Measurements from ENCODE around the gene SLMAP.

SLMAP gene

GRCh38 chr3:57974796-57975388 lies 218.8 kb downstream of the SLMAP start:
- H3K4me3 ChIP-seq (ENCODE audit: control insufficient read depth, low read depth, low read length): no peak overlapping the region
- DNase-seq (ENCODE audit: low read depth): peak; percentile 87
- TF ChIP-seq CTCF (IDR thresholded peaks at IDR 0.05; ENCODE audit: control insufficient read depth, insufficient read depth, low read depth, low read length, missing control alignments): no peak

- no peak for DNase-seq (ENCODE audit: low read depth)
- no peak overlapping the region for H3K4me3 ChIP-seq (ENCODE audit: control insufficient read depth, low read depth, low read length)
- no peak for TF ChIP-seq CTCF (IDR thresholded peaks at IDR 0.05; ENCODE audit: control insufficient read depth, insufficient read depth, low read depth, low read length, missing control alignments)
These were observed 221.7 kb downstream of the SLMAP start for GRCh38 chr3:57977818-57978235.

- no peak overlapping the region for H3K4me3 ChIP-seq (ENCODE audit: control insufficient read depth, low read depth, low read length)
- DNase-seq (ENCODE audit: low read depth): no peak
- no peak for TF ChIP-seq CTCF (IDR thresholded peaks at IDR 0.05; ENCODE audit: control insufficient read depth, insufficient read depth, low read depth, low read length, missing control alignments)
These were observed 222.2 kb downstream of the SLMAP start for GRCh38 chr3:57978316-57978715.

All from AG09309 (cell line).